Measurements from ENCODE around the gene FRAS1.
A peak's percentile ranks its signal among the peaks of the same experiment; 100 is the strongest.
"Not testable (repeated sequence)": the region's sequence is repeated elsewhere in the genome, so short reads cannot be mapped to it uniquely, and the experiment has no call there.

The FRAS1 gene

DNA sequence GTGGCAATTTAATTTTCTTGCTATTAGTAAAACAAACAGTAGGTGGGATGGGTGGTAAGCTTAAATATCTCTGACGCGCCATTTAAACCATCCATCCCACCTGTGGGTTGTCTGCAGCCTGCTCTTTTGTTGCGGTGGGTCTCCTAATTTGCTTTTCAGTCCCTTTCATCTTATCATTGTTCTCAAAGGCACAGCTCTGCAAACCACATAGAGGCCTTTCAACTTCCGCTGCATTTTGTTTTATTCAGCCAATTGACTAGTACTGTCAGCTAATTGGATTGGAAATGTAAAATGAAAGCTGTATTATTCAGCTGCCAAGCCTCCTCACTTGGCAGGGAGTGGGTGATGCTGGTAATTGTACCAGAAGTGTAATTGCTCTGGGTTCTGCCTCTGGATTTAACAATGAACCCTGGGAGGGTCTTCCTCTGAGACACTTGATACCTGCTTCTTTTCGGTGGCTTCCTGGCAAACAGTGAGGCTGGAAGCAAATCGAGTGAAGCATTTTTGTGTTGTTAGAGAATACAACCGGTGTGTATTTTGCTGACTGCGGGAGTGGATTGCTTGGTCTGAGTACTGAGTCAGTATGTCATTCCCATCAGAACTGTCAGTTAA is 165.6 kb downstream of the FRAS1 start:
- DNase-seq = peak in 1 of 2 experiments; percentile 40

- no peak for DNase-seq
Observed at GRCh38 chr4:78225236-78225635, 168.1 kb downstream of the FRAS1 start.

DNA sequence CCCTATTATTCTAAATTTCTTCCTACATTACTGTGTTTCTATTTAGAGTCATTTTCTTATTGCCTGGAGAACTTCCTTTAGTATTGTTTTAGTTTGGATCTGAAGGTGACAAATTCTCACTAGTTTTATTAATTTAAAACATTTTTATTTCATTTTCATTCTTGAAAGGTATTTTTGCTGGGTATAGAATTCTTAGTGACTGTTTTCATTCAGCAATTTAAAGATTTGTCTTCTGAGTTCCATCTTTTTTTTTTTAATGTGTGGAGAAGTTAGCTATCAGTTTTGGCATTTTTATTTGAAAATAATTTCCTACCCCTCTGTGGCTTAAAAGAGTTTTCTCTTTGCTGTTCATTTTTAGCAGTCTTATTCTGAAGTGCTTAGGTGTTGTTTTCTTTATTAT is 169.2 kb downstream of the FRAS1 start:
- DNase-seq = no peak

DNA sequence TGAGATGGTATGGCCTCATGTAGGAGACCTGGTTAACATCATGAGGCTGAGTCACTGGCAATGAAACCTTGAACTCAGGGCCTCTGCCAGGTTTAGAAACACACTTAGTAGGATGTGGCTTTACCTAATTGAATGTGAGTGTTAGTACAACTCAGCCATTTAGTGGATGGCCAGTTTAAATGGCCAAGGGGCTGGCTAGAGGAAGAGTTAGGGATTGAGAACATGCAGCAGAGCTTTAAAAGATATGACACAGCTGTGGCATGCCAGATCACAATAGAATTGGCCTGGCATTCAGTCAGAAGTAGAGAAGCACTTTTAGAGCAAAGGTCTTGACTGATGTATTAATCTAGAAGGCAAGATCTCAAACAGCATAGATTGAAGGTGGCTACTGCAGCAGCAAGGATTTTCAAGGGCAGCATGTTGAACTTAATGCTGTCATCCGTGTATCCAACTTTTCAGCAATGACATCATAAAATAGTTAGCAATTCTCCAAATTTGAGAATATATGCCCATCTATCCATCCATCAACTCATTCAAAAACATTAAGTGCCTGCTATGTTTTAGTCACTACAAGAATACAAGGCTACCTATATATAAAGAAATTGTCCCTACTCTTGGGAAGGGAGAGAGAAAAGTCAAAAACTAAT is 170.4 kb downstream of the FRAS1 start:
- DNase-seq = no peak

- no peak for DNase-seq
Observed at GRCh38 chr4:78235800-78236199, 178.7 kb downstream of the FRAS1 start.

GRCh38 chr4:78237360-78237759 is 180.2 kb downstream of the FRAS1 start:
- DNase-seq = no peak

DNA sequence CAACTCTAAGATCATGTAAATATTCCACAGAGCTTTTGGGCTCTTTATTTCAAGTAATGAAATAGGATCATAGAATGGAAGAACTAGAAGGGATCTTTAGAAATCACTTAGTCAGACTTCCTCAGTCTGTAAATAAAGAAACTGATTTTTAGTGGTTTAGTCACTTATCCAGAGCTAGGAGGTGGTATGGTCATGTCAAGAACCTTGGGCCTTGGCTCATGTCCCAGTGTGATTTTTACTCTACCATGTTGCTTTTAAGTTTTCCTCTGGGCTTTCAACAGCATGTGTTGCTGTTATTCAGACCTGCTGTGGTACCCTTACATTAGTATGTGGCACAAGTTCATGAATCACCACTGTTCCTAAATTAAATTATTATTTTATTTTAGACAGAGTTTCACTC is 184.9 kb downstream of the FRAS1 start:
- DNase-seq = no peak

DNA sequence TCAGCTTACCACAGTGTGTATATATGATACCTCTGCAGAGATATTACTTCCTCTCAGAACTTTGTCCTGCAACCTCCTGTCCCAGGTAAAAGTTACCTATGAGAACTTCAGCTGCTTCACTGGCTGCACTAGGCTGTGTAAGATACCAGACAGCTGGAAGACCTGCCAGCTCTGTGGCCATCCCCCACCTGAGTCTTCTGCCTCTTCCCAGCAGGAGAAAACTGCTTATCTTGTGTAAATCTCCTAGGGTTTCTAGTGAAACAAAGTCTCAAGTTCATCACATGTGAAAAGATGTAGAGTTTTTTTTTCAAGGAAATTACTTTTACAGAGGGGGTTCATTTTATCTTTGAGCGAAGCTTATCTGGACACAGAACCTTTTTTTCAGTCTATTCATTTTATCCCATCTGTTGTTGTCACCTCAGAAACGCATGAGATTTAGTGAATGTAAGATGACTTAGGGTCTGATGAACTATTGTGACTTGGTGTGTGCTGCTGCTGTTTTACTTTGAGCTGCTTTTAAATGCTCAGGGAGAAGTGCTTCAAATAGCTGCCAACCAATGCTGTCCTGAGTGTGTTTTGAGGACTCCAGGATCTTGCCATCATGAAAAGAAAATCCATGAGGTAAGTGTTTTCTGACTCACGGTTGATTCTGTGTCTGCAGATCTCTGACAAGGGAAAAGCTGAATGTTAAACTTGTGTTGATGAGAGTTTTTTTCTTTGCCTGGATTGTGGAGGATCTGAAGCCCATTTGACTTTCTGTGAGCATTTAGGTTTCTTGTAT is 187.8 kb downstream of the FRAS1 start:
- no peak for DNase-seq

- no peak for DNase-seq
Observed at GRCh38 chr4:78247536-78248285, 190.6 kb downstream of the FRAS1 start.

- no peak for DNase-seq
Observed at GRCh38 chr4:78250500-78250899, 193.4 kb downstream of the FRAS1 start.

- DNase-seq = not testable (repeated sequence)
Observed at GRCh38 chr4:78252773-78253172, 195.7 kb downstream of the FRAS1 start.

DNA sequence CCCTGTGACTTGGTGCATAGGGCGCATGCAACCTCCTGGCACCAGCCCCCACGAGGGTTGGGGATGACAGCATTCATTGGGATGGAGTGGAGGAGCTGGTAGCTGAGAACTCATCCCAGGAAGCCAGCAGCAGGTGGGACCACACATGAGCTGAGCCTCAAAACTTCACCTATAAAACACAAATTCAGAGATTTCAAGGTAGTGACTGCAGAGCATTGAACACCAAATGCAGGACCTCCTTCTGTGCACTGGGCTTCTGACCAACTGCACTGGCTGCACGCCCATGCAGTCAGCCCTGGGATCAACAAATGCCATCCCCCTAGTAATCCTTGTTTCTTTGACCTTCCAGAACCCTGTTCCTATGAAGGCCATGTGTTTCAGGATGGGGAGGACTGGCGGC is 197.8 kb downstream of the FRAS1 start:
- DNase-seq = no peak

DNA sequence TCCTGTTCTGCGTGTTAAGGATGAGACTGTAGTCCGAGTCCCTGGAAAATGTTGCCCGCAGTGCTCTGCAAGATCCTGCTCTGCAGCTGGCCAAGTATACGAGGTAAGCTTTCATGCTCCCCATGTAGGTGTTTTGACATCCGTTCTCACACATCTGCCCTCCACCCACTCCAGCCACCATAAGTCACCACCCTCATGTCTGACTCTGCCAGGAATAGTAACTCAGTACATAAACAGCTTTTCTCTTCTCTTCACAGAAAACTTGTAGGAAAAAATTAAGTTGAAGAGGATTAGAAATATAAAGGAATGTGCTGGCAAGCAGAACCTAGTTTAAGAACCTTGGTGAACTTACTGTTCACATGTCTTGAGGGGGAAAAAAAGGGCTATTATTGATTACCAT is 207.9 kb downstream of the FRAS1 start:
- DNase-seq = no peak

DNA sequence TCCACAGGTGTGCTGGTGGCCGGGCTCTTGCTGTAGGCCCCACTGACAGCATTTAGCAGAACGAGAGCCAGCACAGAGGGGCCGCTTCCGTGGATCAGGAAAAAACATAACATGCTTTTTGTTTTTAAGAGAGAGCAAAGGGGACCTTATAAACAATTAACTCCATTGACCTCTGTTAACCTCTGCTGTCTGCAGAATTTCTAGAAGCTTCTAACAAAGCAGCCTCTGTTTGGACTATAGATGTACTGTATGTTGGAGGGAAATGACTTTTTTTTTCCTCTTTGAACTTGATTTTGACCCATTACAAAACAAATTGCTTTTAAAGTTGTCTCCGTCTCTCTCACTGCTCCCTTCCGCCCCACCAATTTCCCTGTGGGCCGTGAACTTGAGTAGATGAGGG is 210.7 kb downstream of the FRAS1 start:
- no peak for DNase-seq

GRCh38 chr4:78268597-78268996 is 211.5 kb downstream of the FRAS1 start:
- DNase-seq = no peak

DNA sequence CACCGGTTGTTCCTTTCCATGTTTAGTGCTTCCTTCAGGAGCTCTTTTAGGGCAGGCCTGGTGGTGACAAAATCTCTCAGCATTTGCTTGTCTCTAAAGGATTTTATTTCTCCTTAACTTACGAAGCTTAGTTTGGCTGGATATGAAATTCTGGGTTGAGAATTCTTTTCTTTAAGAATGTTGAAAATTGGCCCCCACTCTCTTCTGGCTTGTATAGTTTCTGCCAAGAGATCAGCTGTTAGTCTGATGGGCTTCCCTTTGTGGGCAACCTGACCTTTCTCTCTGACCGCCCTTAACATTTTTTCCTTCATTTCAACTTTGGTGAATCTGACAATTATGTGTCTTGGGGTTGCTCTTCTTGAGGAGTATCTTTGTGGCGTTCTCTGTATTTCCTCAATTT is 218.3 kb downstream of the FRAS1 start:
- not testable (repeated sequence) for DNase-seq

GRCh38 chr4:78286281-78286680 is 229.2 kb downstream of the FRAS1 start:
- no peak for DNase-seq

DNA sequence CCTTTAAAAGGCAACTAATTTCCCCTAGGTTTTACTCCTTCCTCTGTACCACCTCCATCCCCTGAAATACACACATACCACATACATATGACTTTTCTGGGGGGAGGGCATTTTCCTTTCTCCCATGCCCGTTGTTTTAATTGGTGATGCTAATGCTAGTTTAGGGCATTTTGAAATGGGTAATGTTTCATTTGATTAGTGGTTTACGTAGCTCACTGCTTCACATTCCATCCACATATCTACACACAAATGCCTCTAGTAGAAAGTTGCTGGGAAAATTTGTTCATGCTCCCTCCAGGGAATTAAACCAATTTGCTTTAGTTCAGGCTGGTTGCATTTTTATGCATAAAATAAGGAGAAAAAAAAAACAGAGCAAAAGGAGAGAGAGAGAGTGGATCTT is 231.2 kb downstream of the FRAS1 start:
- no peak for DNase-seq

- no peak for DNase-seq
Observed at GRCh38 chr4:78291277-78291676, 234.2 kb downstream of the FRAS1 start.

DNA sequence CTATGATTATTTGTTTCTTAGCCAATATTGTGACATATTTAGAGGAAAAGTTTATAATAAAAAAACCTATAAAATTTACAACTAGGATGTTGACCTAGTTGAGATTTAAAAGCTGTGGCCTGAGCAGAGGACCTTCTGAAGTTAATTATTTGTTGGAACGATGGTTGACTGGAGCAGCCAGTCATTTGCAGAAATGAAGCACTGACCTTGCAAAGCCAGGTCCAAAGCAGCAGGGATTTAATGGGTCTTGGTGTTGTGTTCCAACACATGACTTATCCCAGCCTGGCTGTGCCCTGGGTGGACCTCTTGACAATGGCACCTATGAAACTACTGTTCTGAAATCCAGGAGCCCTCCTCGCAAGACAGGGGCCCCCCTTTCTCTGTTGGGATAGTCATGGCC is 235.2 kb downstream of the FRAS1 start:
- no peak for DNase-seq

DNA sequence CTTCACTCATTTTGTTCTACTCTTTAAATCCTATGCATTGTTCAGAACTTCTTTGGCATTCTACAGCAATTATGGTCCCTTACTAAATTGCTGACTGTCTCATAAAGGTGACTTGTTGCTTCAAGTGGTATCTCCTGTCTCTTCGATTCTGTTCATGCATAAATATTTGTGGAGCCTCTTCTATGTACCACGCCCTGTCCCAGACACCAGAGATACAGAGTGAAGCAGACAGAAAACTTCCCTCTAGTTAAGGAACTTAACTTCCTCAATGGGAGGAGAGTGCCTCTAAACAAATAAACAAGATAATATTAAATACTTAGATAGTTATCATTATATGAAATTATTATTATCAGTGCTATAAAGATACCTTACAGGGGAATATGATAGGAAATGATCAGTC is 235.7 kb downstream of the FRAS1 start:
- DNase-seq = no peak

GRCh38 chr4:78293348-78293747 is 236.2 kb downstream of the FRAS1 start:
- no peak for DNase-seq

- DNase-seq = no peak
Observed at GRCh38 chr4:78293821-78294301, 236.7 kb downstream of the FRAS1 start.
